ENCODE measurements around the gene ABI2. TPM values are rescaled to one million over a fixed set of nuclear protein-coding genes. Genes with fewer than 3 reads are reported as not detected.
"Not testable (repeated sequence)": the region's sequence is repeated elsewhere in the genome, so short reads cannot be mapped to it uniquely, and the experiment has no call there.

The ABI2 gene
- total and polyA plus RNA-seq, 2 experiments from 2014 or later = 22.6 to 27.5 TPM

DNA sequence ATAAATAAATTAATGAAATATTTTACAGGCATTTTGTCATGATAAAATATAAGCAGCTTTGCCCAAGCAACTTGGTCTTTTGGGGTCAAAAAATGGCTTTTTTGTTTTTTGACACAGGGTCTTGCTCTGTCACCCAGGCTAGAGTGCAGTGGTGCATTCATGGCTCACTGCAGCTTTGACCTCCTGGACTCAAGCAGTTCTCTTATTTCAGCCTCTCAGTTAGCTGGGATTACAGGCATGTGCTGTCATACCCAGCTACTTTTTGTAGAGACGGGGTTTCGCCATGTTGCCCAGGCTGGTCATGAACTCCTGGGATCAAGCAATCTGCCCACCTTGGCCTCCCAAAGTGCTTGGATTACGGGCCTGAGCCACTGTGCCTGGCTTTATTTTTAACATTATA, 51.0 kb downstream of the ABI2 start:
- WGBS (ENCODE audit: low lambda C conversion rate, missing lambda C conversion rate) = 97% methylated on average over 3 of the region's 3 CpGs
- Histone ChIP-seq H3K27ac (no peak overlapping the region), H3K4me2 (no peak overlapping the region), H3K9me3 (ENCODE audit: low read depth) (no peaks in the 10 kb centered on the region), H3K36me3 (replicated peaks; ENCODE audit: insufficient read depth, low read depth) (no peaks in the 10 kb centered on the region), H3K4me1 (ENCODE audit: insufficient read depth) (no peaks in the 10 kb centered on the region), H2AFZ (no peak overlapping the region), H3K79me2 (peaks cover 16% of the 10 kb centered on the region), H3K4me3 (no peak overlapping the region), H3K9me2 (replicated peaks; ENCODE audit: insufficient read depth) (no peaks in the 10 kb centered on the region), H3K27me3 (no peaks in the 10 kb centered on the region), H4K20me1 (ENCODE audit: insufficient read depth, poor library complexity, severe bottlenecking) (no peaks in the 10 kb centered on the region)
- TF ChIP-seq, protein P1, sequence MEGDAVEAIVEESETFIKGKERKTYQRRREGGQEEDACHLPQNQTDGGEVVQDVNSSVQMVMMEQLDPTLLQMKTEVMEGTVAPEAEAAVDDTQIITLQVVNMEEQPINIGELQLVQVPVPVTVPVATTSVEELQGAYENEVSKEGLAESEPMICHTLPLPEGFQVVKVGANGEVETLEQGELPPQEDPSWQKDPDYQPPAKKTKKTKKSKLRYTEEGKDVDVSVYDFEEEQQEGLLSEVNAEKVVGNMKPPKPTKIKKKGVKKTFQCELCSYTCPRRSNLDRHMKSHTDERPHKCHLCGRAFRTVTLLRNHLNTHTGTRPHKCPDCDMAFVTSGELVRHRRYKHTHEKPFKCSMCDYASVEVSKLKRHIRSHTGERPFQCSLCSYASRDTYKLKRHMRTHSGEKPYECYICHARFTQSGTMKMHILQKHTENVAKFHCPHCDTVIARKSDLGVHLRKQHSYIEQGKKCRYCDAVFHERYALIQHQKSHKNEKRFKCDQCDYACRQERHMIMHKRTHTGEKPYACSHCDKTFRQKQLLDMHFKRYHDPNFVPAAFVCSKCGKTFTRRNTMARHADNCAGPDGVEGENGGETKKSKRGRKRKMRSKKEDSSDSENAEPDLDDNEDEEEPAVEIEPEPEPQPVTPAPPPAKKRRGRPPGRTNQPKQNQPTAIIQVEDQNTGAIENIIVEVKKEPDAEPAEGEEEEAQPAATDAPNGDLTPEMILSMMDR (IDR thresholded peaks at IDR 0.05; ENCODE audit: poor library complexity) = no peak
- TF ChIP-seq EZH2 (IDR thresholded peaks at IDR 0.05; ENCODE audit: borderline replicate concordance) (no peak), EZH2phosphoT487 (IDR thresholded peaks at IDR 0.05; ENCODE audit: low read depth, severe bottlenecking, unreplicated experiment) (no peak)
- DNase-seq (ENCODE audit: low spot score) = no peak

- H2AFZ ChIP-seq = no peak overlapping the region
- 77% methylated on average over 1 of the region's 1 CpG for WGBS (ENCODE audit: low lambda C conversion rate, missing lambda C conversion rate)
- H3K36me3 ChIP-seq (replicated peaks; ENCODE audit: insufficient read depth, low read depth) = no peaks in the 10 kb centered on the region
- no peak overlapping the region for H3K4me2 ChIP-seq
- H3K4me3 ChIP-seq = no peak overlapping the region
- no peaks in the 10 kb centered on the region for H3K27me3 ChIP-seq
- no peaks in the 10 kb centered on the region for H3K4me1 ChIP-seq (ENCODE audit: insufficient read depth)
- H3K9me2 ChIP-seq (replicated peaks; ENCODE audit: insufficient read depth) = no peaks in the 10 kb centered on the region
- H4K20me1 ChIP-seq (ENCODE audit: insufficient read depth, poor library complexity, severe bottlenecking) = no peaks in the 10 kb centered on the region
- H3K9me3 ChIP-seq (ENCODE audit: low read depth) = no peaks in the 10 kb centered on the region
- TF ChIP-seq EZH2 (IDR thresholded peaks at IDR 0.05; ENCODE audit: borderline replicate concordance) (no peak), EZH2phosphoT487 (IDR thresholded peaks at IDR 0.05; ENCODE audit: low read depth, severe bottlenecking, unreplicated experiment) (no peak)
- TF ChIP-seq, protein P1 (IDR thresholded peaks at IDR 0.05; ENCODE audit: poor library complexity) = no peak
- no peak for DNase-seq (ENCODE audit: low spot score)
- no peak overlapping the region for H3K27ac ChIP-seq
- H3K79me2 ChIP-seq = peaks cover 5% of the 10 kb centered on the region
These were observed 54.8 kb downstream of the ABI2 start for GRCh38 chr2:203383038-203383437.

- not testable (repeated sequence) for H3K27ac ChIP-seq; H3K36me3 ChIP-seq (replicated peaks; ENCODE audit: insufficient read depth, low read depth); H3K4me2 ChIP-seq; H3K9me2 ChIP-seq (replicated peaks; ENCODE audit: insufficient read depth); H3K4me3 ChIP-seq; H3K27me3 ChIP-seq; H3K79me2 ChIP-seq; H4K20me1 ChIP-seq (ENCODE audit: insufficient read depth, poor library complexity, severe bottlenecking); H3K4me1 ChIP-seq (ENCODE audit: insufficient read depth); DNase-seq (ENCODE audit: low spot score); H2AFZ ChIP-seq; H3K9me3 ChIP-seq (ENCODE audit: low read depth)
- 90% methylated on average over 6 of the region's 6 CpGs for WGBS (ENCODE audit: low lambda C conversion rate, missing lambda C conversion rate)
These were observed 60.0 kb downstream of the ABI2 start for GRCh38 chr2:203388153-203388552.

GRCh38 chr2:203394519-203395227, 66.5 kb downstream of the ABI2 start:
- Histone ChIP-seq H3K4me1 (ENCODE audit: insufficient read depth) (no peaks in the 10 kb centered on the region), H4K20me1 (ENCODE audit: insufficient read depth, poor library complexity, severe bottlenecking) (no peaks in the 10 kb centered on the region), H3K4me2 (no peak overlapping the region), H2AFZ (no peak overlapping the region), H3K9me3 (ENCODE audit: low read depth) (no peaks in the 10 kb centered on the region), H3K27ac (no peak overlapping the region), H3K79me2 (no peaks in the 10 kb centered on the region), H3K9me2 (replicated peaks; ENCODE audit: insufficient read depth) (no peaks in the 10 kb centered on the region), H3K27me3 (no peaks in the 10 kb centered on the region), H3K36me3 (replicated peaks; ENCODE audit: insufficient read depth, low read depth) (no peaks in the 10 kb centered on the region), H3K4me3 (no peak overlapping the region)
- 93% methylated on average over 9 of the region's 9 CpGs for WGBS (ENCODE audit: low lambda C conversion rate, missing lambda C conversion rate)
- no peak for DNase-seq (ENCODE audit: low spot score)
- TF ChIP-seq EZH2 (IDR thresholded peaks at IDR 0.05; ENCODE audit: borderline replicate concordance) (no peak), EZH2phosphoT487 (IDR thresholded peaks at IDR 0.05; ENCODE audit: low read depth, severe bottlenecking, unreplicated experiment) (no peak)
- TF ChIP-seq, protein P1 (IDR thresholded peaks at IDR 0.05; ENCODE audit: poor library complexity) = no peak

All from hepatocyte (in vitro differentiated cells).